WTC11 (cell line): Measurements from ENCODE around the gene BRME1. TPM values are rescaled to one million over a fixed set of nuclear protein-coding genes. Genes with fewer than 3 reads are reported as not detected.

Experiments
- ATAC-seq: fragments of 200-7000 bp; cut with Tn5 transposase; 2 replicates; pipeline ENCODE4 v1.10.0; 2021; ENCODE audit warnings: mild to moderate bottlenecking, moderate library complexity
- CTCF ChIA-PET: fragments of 300-600 bp; sonication (Branson Sonifier 250); formaldehyde crosslinking; loops from one replicate; lab custom pipeline; 2021; ENCODE audit warnings: antibody characterized with exemption; lab: Charles Lee
- POLR2A ChIA-PET: fragments of 350-600 bp; sonication (Branson Sonifier 250); formaldehyde crosslinking; loops from one replicate; lab custom pipeline; 2021; ENCODE audit warnings: antibody characterized with exemption; lab: Charles Lee
- DNase-seq: peaks from one replicate; pipeline ENCODE4 v3.0.0; 2021; ENCODE audit warnings: low spot score
- H3K27ac Mint-ChIP-seq: 2 replicates; pipeline ENCODE4 v1.8.0; 2021; ENCODE audit warnings: mixed read lengths
- H3K27me3 Mint-ChIP-seq: 2 replicates; pipeline ENCODE4 v1.8.0; 2021; ENCODE audit warnings: low read depth, mild to moderate bottlenecking, moderate library complexity, mixed read lengths
- H3K36me3 Mint-ChIP-seq: 2 replicates; pipeline ENCODE4 v1.8.0; 2021; ENCODE audit warnings: mixed read lengths
- H3K4me1 Mint-ChIP-seq: 2 replicates; pipeline ENCODE4 v1.8.0; 2022; ENCODE audit warnings: mixed read lengths
- H3K4me3 Mint-ChIP-seq: 2 replicates; pipeline ENCODE4 v1.8.0; 2021; ENCODE audit warnings: mild to moderate bottlenecking, moderate library complexity, mixed read lengths
- H3K9me3 Mint-ChIP-seq: 2 replicates; pipeline ENCODE4 v1.8.0; 2021; ENCODE audit warnings: mixed read lengths
- ATF1 ChIP-seq: sonication (generic); formaldehyde crosslinking; IDR thresholded peaks from 2 replicates; pipeline ENCODE4 v1.8.1; 2023; ENCODE audit warnings: mild to moderate bottlenecking, moderate library complexity, missing genetic modification reagents
- ATF3 ChIP-seq: sonication (generic); formaldehyde crosslinking; conservative IDR thresholded peaks from 2 replicates; pipeline ENCODE4 v1.8.1; 2022; ENCODE audit warnings: mild to moderate bottlenecking, missing genetic modification reagents
- CDX4 ChIP-seq: fragments of 250-450 bp; sonication (Bioruptor Pico); IDR thresholded peaks from 2 replicates; pipeline ENCODE4 v1.9.0; 2021; ENCODE audit warnings: moderate library complexity, mild to moderate bottlenecking, inconsistent platforms, borderline replicate concordance
- E2F1 ChIP-seq: sonication (generic); formaldehyde crosslinking; IDR thresholded peaks from 2 replicates; pipeline ENCODE4 v1.8.0; 2022; ENCODE audit warnings: mild to moderate bottlenecking, missing genetic modification reagents
- FOXJ3 ChIP-seq: sonication (generic); formaldehyde crosslinking; IDR thresholded peaks from 2 replicates; pipeline ENCODE4 v1.9.0; 2021; ENCODE audit warnings: missing genetic modification reagents, mild to moderate bottlenecking, borderline replicate concordance
- HMGA2 ChIP-seq: fragments of 250-450 bp; sonication (Bioruptor Pico); IDR thresholded peaks from 2 replicates; pipeline ENCODE4 v1.4.0; 2021; ENCODE audit warnings: mild to moderate bottlenecking, moderate library complexity
- RORB ChIP-seq: fragments of 250-450 bp; sonication (Bioruptor Pico); IDR thresholded peaks from 2 replicates; pipeline ENCODE4 v1.9.0; 2021; ENCODE audit warnings: mild to moderate bottlenecking
- SP1 ChIP-seq: sonication (generic); formaldehyde crosslinking; conservative IDR thresholded peaks from 2 replicates; pipeline ENCODE4 v1.8.1; 2022; ENCODE audit warnings: missing genetic modification reagents
- TP53 ChIP-seq: sonication (generic); formaldehyde crosslinking; IDR thresholded peaks from 2 replicates; pipeline ENCODE4 v1.8.1; 2023; ENCODE audit warnings: mild to moderate bottlenecking, missing genetic modification reagents
- ZNF281 ChIP-seq: sonication (generic); formaldehyde crosslinking; IDR thresholded peaks from 2 replicates; pipeline ENCODE4 v1.8.0; 2023; ENCODE audit warnings: mild to moderate bottlenecking, missing genetic modification reagents
- total RNA-seq: library from RNA; stranded (reverse); gene quantifications from 3 replicates; pipeline ENCODE4 v1.2.3, GENCODE V29; 2021

BRME1 gene
- total RNA-seq, 1 experiment from 2014 or later: 5.0 TPM

- no peak for TF ChIP-seq ATF3 (CRISPR knock-in tag)
- TF ChIP-seq ATF1 (CRISPR knock-in tag): no peak
- TF ChIP-seq CDX4 (CRISPR knock-in tag): no peak
- no peak for TF ChIP-seq RORB (CRISPR knock-in tag)
Measured at GRCh38 chr19:13920940-13921747, 15.2 kb upstream of the BRME1 start (continued).

- Mint-ChIP-seq H3K27ac (no peak overlapping the region), H3K27me3 (no peaks in the 10 kb centered on the region), H3K36me3 (peaks cover 56% of the 10 kb centered on the region), H3K4me1 (no peaks in the 10 kb centered on the region), H3K9me3 (peaks cover 16% of the 10 kb centered on the region), H3K4me3 (no peak overlapping the region)
- DNase-seq: no peak
- POLR2A ChIA-PET: interaction anchor here (1.5 kb wide), 1 partner anchor 32 kb away, joined by 5 read pairs; the partner anchor contains the start of gene DCAF15
- TF ChIP-seq TP53 (CRISPR knock-in tag) (no peak), FOXJ3 (no peak), SP1 (no peak), HMGA2 (CRISPR knock-in tag) (no peak)
- ATAC-seq: no peak
- CTCF ChIA-PET: interaction anchor here (0.9 to 1.4 kb wide), 5 partner anchors 14 to 153 kb away, joined by 3 to 7 read pairs (median 3); partner anchors contain the start of gene DCAF15
Measured at GRCh38 chr19:13920524-13920923, 14.6 kb upstream of the BRME1 start.

- ChIA-PET POLR2A (interaction anchor here (0.6 to 1.5 kb wide), 2 partner anchors 17 to 118 kb away, joined by 3 read pairs; no protein-coding TSS in a partner anchor), CTCF (interaction anchor here (0.5 to 1.8 kb wide), 7 partner anchors 12 to 1143 kb away, joined by 3 to 5 read pairs (median 3); no protein-coding TSS in a partner anchor)
- H3K9me3 Mint-ChIP-seq: peaks cover 16% of the 10 kb centered on the region
- no peak overlapping the region for H3K4me3 Mint-ChIP-seq
- no peaks in the 10 kb centered on the region for H3K27me3 Mint-ChIP-seq
- ATAC-seq: peak; percentile 73
- no peak for TF ChIP-seq E2F1
- TF ChIP-seq ZNF281: no peak
- TF ChIP-seq, all 79 proteins: peak for 0
- Mint-ChIP-seq H3K36me3 (peaks cover 55% of the 10 kb centered on the region), H3K27ac (no peak overlapping the region), H3K4me1 (no peaks in the 10 kb centered on the region)
- DNase-seq: peak; percentile 52
Measured at GRCh38 chr19:13918726-13919411, 13.0 kb upstream of the BRME1 start.

GRCh38 chr19:13917888-13918406 is 12.0 kb upstream of the BRME1 start:
- no peak overlapping the region for H3K4me3 Mint-ChIP-seq
- ATAC-seq: no peak

More at GRCh38 chr19:13917888-13918406, 12.0 kb upstream of the BRME1 start:
- Mint-ChIP-seq H3K9me3 (peaks cover 16% of the 10 kb centered on the region), H3K4me1 (no peaks in the 10 kb centered on the region), H3K27ac (no peak overlapping the region), H3K36me3 (peaks cover 54% of the 10 kb centered on the region), H3K27me3 (no peaks in the 10 kb centered on the region)
- no peak for TF ChIP-seq ATF3 (CRISPR knock-in tag)
- ChIA-PET POLR2A (interaction anchor here (1.5 kb wide), 1 partner anchor 18 kb away, joined by 3 read pairs; no protein-coding TSS in a partner anchor), CTCF (interaction anchor here (0.5 to 1.8 kb wide), 2 partner anchors 11 to 736 kb away, joined by 3 to 4 read pairs; no protein-coding TSS in a partner anchor)
- no peak for DNase-seq
